Smooth muscle cell of the brain vasculature (primary cell): ENCODE data around the gene RALGAPA1.
"Not testable (repeated sequence)": the region's sequence is repeated elsewhere in the genome, so short reads cannot be mapped to it uniquely, and the experiment has no call there.

ENCODE experiments used
- DNase-seq: peaks from one replicate; pipeline ENCODE4 v3.0.0-alpha.2; 2012; ENCODE audit warnings: low read depth, low spot score

Gene RALGAPA1

DNA sequence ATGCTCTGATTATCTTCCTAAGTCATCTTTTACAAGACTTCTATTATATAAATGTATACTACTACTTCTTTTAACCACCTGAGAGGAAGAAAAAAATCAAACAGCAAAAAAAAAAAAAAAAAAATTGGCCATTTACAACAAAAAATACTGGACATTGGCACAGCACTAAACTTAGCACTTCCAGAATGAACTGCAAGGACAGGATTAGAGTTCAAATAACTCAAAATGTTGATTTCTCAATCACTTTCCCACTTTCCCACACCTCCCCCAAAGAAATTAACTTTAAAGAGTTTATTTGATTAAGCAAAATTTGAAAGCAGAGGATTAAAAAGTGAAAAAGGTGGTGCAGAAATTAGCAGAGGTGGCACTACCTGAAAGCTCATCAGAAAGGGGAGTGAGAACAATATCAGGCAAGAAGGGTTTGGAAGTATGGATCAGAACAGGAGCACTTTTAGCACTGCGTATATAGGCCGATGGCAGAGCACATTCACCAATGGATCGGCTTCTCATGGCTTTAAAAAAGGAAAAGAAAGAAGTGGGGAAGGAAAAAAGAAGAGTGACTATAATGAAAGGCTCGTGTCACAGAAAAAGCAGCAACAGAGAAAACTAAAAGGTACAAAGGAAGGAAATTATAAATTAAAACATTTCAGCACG, 109.2 kb downstream of the RALGAPA1 start:
- DNase-seq = no peak

DNA sequence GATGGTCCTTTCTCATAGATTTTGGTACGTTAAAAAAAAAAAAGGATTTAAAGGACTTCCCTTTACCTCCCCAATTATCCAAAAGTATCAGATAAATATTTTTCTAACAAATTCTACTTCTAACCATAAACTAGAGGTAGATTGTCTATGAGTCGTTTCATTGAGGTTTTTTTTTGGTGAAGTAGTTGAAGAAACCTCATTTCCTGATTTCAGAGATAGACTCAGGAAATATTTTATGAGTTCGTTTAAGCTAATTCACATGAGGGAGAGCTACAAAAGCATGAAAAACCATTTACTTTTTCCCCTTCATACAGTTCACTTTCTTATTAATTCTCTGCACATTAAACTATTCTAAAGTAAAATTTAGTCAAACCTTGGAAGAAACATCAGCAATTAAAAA, 112.5 kb downstream of the RALGAPA1 start:
- DNase-seq = no peak

DNA sequence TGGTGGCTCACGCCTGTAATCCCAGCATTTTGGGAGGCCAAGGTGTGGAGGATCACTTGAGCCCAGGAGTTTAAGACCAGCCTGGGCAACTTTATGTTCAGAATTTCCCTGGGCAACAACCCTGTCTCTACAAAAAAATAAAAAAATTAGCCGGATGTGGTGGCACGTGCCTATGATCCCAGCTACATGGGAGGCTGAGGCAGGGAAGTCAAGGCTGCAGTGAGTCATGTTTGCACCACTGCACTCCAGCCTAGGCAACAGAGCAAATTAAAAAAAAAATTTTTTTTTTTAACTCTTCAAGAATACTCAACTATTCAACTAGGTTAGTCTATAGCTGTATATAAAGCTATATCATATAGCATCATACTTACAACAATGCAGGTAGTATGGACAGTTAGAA, 113.0 kb downstream of the RALGAPA1 start:
- no peak for DNase-seq

DNA sequence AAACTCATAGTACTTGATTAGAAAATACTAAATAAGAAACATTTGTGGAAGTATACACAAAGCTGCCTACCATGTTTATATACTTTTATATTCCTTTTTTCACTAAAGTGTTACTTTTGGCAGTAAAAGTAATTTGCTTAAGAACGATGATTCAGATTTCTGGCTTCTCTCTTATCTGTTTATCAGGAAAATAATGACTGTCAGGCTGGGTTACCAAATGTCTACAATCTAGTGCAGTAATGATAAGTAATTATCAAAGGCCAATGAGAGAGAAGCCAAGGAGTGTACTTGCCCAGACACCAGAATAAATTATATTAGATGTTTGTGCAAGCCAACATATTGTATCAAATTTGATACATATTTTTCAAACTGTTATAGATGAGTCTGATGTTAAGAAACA, 113.4 kb downstream of the RALGAPA1 start:
- no peak for DNase-seq

DNA sequence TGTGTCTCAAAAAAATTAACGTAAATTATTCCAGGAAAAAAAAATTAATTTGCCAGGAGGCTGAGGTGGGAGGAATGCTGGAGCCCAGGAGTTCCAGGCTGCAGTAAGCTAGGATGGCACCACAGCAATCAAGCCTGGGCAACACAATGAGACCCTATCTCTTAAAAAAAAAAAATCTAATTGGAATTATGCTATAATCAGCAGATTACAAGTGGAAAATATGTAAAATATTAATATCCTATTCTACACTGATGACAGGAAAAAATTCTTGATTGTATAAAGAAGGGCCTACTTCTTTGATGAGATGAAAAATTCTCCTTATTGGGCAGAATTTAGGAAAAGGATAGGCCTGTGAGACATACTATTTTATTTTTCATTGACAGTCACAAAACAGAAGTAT, 114.0 kb downstream of the RALGAPA1 start:
- no peak for DNase-seq

DNA sequence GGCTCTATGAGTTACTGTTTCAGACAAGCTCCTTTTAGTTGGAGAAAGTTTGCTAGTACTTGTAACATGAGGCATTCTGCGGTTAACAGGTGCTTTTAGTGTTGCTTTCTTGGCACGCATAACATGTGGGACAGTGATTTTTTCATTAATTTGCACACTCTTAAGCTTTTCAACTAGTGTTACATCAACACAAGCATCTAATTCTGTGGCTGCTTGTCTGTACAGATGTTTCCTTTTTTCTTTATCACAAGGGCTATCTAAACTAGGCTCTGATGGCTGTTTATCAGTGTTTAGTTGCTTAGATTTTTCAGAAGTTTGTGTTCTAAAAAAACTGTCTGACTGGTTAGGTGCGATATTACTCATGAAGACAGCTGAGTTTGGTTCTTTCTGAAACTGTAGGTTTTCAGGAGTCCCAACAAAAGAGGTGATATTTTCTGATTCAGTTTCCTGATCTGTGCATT, 120.1 kb downstream of the RALGAPA1 start:
- no peak for DNase-seq

DNA sequence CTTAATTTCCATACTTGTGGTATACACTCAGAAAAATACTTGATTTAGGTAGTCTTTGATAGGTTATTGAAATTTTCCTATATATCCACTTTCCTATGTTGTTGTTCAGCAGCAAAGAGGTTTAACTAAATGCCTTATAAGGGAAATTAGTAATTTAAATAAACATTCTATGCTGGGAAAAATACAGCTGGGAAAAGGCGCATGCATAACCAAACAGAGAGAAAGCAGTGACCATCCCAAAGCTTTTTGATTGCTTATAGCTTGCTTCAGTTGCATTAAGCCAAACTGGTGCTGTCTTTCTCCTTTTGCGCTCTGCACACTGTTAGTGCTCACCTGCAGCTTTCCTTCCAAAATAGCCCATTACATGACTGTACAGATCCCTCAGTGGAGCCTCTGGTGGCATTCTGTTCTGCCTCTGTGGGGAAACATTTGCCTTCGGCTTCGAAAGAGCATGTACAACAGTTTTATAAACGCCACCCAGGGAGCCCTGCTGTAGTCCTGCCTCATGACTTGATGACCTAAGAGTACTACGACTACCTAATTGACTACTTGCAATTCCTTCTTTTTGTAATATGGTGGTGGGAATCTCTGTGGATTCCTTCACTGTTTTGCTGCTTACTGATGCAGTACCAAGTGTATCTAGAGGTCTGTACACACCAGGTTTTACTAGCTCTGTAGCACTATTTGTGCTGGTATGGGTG, 120.8 kb downstream of the RALGAPA1 start:
- DNase-seq = no peak

DNA sequence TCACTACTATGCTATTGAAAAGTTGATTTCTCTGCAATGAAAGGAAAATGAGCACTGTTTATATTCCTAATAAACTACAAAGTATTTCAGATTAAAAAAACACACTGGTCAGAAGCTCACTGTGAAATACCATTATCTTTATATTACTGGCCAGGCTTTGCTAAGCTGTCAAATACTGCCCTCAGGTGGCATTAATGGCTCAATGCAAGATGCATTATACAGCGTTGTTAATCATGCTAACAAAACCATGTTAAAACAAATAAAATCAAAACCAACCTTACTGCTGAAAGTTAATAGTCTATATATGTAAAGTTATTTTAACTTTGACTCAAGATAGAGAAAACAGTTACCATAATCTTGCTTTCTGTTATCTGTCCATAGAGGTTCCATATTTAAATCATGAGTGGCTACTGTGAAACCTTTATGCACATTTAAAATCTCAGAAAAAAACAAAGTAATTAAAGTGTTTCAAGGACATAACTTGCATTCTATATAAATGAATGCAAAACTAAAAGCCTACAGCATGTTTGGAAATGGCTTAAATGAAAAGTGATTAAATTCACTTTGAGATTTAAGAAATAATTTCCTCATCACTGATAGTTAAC, 121.7 kb downstream of the RALGAPA1 start:
- peak; percentile 36 for DNase-seq

DNA sequence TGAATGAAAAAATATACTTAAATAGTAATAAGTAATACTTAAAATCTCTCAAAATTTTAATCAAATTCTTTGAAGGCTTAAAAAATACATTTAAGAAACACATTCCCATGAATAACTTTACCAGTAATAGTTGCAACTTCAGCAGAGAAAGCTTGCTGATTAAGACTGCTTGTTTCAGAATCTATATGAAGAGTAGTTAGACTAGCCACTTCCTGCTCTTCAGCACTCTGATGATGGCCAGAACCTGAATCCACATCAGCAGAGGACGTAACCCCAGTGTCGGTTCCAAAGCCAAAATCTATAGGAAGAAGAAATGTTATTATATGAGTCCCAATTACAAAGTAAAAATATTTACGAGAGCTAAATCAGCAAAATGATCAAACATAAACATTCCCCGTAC, 125.4 kb downstream of the RALGAPA1 start:
- not testable (repeated sequence) for DNase-seq

DNA sequence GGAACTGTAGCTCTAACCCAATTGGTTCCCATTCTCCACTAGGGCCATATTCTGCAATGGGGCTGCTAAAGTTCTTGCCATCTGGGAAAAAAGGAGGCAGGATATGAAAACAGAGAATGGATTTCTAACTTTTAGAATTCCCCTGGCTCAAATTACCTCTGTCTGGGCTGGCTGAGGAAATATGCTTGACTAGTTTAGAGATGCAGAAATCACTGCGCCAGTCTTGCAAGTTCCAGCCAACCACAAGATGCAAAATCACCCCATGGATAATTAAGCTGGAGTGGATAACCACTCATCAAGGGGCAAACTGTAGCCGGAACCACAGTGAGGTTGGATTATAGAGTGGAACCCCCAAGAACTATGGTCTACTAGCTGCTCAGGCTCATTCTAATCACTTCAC, 126.3 kb downstream of the RALGAPA1 start:
- no peak for DNase-seq

DNA sequence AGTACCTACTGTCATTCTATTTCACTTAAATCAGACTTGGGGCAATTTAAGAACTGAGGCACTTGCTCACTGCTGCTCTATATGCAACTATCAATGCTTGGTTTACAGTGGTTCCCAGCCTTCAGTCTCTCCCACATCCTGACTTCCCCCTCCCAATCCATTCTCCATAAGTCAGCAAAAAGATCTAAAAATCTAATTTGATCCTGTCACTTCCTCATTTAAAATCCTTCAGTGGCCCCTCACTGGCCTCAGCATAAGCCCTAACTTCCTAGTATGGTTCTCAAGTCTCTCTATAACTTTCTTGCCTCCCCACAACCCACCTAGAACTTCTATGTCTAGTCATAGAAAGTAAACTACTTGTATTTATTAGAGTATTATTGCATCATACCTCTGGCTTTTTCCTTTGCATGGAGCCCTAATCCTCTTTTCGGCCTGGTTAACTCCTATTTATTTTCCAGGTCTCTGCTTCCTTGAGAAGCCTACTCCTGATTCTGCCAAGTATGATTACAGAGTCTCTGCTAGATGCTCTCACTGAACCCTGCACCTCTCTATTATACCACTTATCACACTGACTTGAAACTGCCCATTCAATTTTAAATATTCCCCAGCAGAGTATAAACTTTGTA, 130.6 kb downstream of the RALGAPA1 start:
- DNase-seq = no peak

DNA sequence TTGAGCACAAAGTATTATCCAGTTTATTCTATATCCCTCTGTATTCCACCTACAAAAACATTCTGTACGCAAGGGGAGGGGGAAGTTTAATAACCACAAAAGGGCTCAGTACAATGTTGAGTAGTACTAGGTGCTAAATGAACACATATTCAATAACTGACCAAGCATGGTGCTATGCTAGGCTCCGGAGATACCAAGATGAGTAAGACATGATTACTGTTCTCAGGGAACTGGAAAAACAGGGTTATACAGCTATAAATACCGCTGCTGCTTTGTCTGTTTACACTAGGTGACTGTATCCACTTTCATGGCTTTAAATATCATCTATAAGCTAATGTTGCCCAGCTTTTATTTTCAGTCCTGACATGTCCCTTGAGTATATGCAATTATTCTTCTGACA, 139.3 kb downstream of the RALGAPA1 start:
- DNase-seq = no peak

DNA sequence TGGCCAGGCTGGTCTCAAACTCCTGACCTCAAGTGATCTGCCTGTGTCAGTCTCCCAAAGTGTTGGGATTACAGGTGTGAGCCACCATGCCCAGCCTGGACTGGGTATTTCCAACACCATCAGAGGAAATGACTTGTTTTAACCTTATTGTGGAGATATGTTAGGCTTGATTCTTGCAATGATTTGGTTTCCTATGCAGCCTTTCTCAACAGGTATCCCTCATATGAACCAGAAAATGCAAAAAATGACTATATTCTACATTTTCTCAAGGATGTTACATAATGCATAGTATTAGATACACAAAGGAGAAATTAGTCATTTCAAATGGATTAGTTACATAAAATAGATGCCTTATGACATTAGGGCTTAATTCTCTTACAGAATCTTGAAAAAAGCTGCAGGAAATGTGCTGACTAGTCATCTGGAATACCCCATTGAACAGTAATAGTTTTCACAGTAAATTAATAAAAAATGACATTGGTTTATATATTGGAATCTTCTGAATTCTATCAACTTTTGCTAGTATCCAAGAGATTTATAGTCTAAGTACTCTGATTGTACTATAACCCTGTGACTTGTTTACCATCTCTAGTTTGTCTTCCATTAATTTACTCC, 142.6 kb downstream of the RALGAPA1 start:
- DNase-seq = no peak

DNA sequence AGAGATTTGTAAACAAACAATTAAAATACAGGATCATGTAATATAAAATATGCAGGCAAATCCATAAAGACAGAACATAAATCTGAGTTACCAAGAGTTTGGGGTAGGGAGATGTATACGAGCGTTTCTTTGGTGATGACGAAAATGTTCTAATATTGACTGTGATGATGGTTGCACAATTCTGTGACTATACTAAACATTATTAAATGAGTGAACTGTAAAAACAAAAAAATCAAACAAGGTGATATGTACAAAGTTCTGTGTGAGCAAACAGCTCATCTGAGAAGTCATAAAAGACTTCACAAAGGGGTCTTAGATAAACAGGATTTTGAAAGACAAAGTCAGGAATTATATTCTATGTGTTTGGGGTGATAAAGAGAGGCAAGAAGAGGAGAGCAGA, 147.2 kb downstream of the RALGAPA1 start:
- no peak for DNase-seq

DNA sequence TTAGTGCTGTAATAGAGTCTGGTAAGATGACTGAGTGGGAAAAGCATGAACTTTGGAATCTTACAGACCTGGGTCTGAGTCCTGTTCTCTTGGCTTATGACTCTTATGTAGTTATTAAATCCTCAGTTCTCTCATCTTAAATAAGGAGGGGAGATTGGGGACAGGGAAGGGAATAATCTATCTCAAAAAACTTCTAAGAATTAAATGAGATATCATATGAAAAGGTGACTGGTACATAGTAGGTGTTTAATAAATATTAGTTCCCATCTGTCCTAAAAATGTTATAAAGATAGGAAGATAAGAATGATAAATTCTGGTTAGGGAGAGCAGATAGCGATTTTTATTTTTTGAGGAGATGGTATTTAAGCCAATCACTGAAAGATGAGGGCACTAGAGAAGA, 156.1 kb downstream of the RALGAPA1 start:
- DNase-seq = no peak

DNA sequence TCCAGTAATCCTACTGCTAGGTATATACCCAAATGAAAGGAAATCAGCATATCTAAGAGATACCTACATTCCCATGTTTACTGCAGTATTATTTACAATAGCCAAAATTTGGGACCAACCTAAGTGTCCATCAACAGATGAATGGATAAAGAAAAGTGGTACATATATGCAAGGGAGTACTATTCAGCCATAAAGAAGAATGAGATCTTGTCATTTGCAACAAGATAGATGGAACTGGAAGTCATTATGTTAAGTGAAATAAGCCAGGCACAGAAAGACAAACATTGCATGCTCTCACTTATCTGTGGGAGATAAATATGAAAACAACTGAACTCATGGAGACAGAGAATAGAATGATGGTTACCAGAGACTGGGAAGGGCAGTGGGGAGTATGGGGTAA, 165.6 kb downstream of the RALGAPA1 start:
- no peak for DNase-seq

DNA sequence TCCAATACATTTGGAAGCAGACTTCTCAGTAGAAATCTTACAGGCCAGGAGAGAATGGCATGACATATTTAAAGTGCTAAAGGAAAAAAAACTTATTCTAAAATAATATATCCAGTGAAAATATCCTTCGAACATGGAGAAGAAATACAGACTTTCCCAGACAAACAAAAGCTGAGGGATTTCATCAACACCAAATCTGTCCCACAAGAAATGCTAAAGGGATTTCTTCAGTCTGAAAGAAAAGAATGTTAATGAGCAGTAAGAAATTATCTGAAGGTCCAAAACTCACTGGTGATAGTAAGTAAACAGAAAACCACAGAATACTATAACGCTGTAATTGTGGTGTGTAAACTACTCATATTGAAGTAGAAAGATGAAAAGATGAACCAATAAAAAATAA, 171.2 kb downstream of the RALGAPA1 start:
- no peak for DNase-seq

DNA sequence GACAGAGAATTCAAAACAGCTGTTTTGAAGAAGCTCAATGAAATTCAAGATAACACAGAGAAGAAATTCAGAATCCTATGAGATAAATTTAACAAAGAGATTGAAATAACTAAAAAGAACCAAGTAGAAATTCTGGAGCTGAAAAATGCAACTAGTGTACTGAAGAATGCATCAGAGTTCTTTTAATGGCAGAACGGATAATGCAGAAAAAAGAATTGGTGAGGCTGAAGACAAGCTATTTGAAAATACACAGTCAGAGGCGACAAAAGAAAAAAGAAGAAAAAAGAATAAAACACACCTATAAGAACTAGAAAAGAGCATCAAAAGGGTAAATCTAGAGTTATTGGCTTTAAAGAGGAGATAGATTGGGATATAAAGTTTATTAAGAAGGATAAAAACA, 171.8 kb downstream of the RALGAPA1 start:
- DNase-seq = no peak

DNA sequence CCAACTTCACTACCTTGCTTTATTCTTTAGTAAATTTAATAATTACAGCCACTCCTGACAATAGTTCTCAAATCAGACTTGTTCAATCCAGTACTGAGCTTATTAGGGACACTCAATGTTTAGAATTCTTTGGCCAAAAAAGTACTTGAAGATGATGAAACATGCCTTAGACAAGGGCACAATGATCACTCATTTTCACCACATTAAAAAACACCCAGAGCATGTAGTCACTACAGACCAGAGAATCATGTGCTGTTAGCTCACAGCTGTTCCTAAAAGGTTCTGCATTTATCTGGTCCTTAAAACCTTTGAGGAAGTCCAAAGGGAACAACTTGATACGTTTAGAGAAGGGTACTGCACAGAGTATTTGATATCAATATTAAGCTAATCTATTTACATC, 176.4 kb downstream of the RALGAPA1 start:
- DNase-seq = no peak

DNA sequence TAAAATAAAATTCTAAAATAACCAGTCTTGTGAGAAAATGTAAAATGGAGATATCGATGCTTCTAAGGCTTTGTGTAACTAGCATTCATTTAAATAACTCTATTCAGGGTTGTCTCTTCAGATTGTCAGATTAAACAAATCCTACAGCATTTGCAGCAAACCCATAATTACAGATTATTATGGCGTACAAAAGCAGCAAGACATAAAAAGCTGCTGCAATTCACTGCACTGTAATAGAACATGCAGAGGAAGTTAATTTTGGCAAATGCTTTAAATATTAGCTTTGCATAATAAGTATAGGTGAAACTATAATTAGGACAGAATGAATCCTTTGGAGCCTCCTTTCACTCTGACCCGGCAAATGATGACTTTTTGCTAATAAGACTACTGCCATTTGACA, 176.8 kb downstream of the RALGAPA1 start:
- no peak for DNase-seq

DNA sequence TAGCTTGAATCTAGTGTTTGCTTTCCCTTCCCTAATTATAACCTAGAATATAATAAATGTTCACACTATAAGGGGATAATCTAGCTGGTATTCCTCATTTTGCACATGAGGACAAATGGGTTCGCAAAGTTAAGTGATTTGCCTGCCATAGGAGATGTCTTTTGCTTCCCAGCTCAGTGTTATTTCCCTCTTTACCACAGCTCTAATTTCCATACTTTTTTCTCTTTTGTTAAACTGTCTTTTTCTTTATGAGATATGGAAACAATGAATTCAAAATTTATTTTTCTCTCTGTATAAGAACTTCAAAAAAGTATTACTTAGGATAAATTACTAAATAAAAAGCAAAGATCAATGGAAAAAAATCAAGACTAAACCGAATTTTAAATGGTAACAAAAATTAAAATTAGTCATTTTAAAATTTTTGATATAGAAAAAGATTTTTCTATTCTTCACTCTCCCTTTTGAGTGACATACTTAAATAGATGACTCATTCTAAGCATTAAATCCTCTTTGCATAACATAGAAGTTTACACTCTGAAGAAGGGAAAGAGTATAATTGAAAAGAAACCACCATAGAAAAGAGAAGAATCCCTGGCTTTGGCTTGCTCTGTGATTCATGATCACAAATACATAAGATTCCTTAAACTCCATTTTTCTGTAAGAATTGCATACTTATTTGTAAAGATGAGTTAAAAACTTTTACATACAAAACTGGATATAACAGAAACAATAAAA, 177.9 kb downstream of the RALGAPA1 start:
- no peak for DNase-seq

DNA sequence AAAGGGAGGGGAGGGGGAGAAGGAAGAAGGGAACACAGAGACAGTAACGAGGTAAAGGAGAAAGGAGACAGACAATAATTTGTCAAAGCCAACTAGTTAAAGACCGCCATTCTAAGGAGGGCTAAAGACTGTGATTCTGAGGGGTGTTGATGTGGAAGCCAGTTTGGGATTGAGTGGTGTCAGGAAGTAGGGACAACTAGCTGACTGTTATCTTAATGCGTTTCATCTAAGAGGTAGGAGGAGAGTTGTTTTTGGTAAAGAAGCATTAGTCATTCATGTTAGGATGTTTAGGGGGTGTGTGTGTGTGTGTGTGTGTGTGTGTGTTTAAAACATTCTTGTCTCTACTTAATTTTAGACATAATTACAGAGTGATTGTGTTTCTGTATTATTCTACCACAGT, 180.1 kb downstream of the RALGAPA1 start:
- no peak for DNase-seq
